BE2C (cell line): ENCODE measurements around the gene SUPT20HL1.

ENCODE experiments used
- DNase-seq: peaks from one replicate; pipeline ENCODE4 v3.0.0-alpha.2; 2020
- H3K27me3 ChIP-seq: fragments of 250-450 bp; sonication (Bioruptor Pico); 2 replicates; pipeline ENCODE4 v1.5.1; 2020; ENCODE audit warnings: mild to moderate bottlenecking
- H3K36me3 ChIP-seq: fragments of 250-450 bp; sonication (Bioruptor Pico); 2 replicates; pipeline ENCODE4 v1.5.1; 2020; ENCODE audit warnings: mild to moderate bottlenecking
- H3K4me1 ChIP-seq: fragments of 250-450 bp; sonication (Bioruptor Pico); 2 replicates; pipeline ENCODE4 v1.5.1; 2020
- H3K4me3 ChIP-seq: 2 replicates; pipeline ENCODE4 v1.5.1; 2011; ENCODE audit warnings: low read depth, low read length
- H3K9me3 ChIP-seq: fragments of 250-450 bp; sonication (Bioruptor Pico); 2 replicates; pipeline ENCODE4 v1.5.1; 2020
- CTCF ChIP-seq: IDR thresholded peaks from 2 replicates; pipeline ENCODE4 v1.5.1; 2012; ENCODE audit warnings: mild to moderate bottlenecking, low read depth, low read length

Gene SUPT20HL1

DNA sequence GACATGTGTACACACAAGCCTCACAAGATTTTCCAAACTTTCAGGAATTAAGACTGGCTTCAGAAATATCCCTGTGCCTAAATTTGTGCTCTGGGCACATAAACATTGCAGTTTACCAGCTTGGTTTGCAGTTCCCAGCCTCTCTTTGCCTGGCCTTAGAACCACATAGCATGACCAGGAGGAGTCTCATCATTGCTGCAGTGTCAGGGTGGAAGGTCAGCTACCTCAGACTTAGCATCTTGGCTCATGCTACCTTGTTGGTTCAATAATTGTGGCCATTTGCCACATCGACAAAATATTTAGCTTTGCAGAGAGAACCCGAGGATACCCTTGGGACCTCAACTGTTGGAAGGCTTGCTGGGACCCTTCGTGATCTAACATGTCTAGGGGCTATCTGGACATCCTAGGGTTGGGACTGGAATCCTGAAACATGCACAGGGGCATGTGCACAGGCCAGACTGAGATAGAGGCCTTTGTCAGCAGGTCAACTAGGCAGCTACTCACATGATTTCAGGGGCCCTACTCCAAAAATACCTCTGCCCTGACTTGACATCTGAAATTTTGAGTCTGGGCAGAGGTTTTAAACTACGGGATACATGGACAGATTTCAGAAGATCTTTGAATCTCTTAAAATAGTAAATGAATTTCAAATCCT, 38.6 kb upstream of the SUPT20HL1 start:
- H3K27me3 ChIP-seq = no peaks in the 10 kb centered on the region
- no peak for TF ChIP-seq CTCF
- H3K4me1 ChIP-seq = no peaks in the 10 kb centered on the region
- H3K4me3 ChIP-seq = no peak overlapping the region
- no peak for DNase-seq
- H3K36me3 ChIP-seq = no peaks in the 10 kb centered on the region
- H3K9me3 ChIP-seq = no peaks in the 10 kb centered on the region

DNA sequence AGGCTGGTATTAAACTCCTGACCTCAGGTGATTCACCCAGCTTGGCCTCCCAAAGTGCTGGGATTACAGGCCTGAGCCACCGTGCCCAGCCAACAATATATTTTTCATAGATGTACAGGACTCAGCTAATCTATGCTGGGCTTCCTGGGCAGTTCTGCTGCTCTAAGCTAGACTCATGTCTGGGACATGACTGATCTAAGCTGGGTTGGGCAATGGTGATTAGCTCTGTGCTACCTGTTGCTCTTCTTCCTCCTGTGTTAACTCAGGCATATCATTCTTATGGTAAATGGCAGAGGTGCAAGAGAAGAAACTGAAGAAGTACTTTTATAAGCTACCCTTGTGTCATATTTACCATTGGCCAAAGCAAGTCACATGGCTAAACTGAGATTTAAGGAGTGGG, 35.2 kb upstream of the SUPT20HL1 start:
- Histone ChIP-seq H3K36me3 (no peaks in the 10 kb centered on the region), H3K4me3 (no peak overlapping the region), H3K4me1 (no peaks in the 10 kb centered on the region), H3K9me3 (no peaks in the 10 kb centered on the region), H3K27me3 (no peaks in the 10 kb centered on the region)
- TF ChIP-seq CTCF = no peak
- DNase-seq = no peak

DNA sequence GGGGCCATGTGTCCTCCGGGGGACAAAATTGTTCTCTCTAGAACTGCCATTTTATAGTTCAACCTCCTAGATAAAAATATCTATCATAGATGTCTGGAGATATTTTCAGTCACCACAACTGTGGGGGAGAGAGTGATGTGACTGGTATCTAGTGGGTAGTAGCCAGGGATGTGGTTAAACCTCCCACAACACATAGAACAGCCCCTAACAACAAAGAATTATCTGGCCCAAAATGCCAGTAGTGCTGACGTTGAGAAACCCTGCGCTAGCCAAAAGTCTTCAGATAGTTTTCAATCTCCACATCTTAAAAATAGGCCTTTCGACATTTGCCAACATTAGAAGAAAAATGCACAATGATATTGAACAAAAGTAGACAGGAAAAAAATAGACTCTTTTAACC, 27.6 kb upstream of the SUPT20HL1 start:
- Histone ChIP-seq H3K4me3 (no peak overlapping the region), H3K4me1 (no peaks in the 10 kb centered on the region), H3K9me3 (no peaks in the 10 kb centered on the region), H3K27me3 (no peaks in the 10 kb centered on the region), H3K36me3 (no peaks in the 10 kb centered on the region)
- no peak for TF ChIP-seq CTCF
- DNase-seq = no peak

GRCh38 chrX:24333371-24333770, 27.1 kb upstream of the SUPT20HL1 start:
- Histone ChIP-seq H3K27me3 (no peaks in the 10 kb centered on the region), H3K4me3 (no peak overlapping the region), H3K36me3 (no peaks in the 10 kb centered on the region), H3K9me3 (no peaks in the 10 kb centered on the region), H3K4me1 (no peaks in the 10 kb centered on the region)
- no peak for DNase-seq
- TF ChIP-seq CTCF = no peak

DNA sequence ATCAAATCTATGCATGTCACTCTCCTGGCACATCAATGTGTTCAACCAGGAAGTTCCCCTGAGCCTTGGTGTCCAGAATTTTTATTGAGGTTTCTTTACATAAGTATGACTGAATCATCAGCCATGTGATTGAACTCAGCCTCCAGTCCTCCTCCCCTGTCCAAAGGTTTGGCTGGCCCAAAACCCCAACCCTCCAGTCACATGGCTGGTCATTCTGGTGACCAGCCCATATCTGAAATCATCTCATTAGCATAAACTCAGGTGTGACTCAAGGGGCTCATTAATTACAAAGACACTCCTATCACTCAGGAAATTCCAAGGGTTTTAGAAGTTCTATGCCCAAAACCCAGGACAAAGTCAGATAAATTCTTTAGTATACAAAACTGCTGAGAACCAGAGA, 26.0 kb upstream of the SUPT20HL1 start:
- no peak for DNase-seq
- H3K27me3 ChIP-seq = no peaks in the 10 kb centered on the region

More for the DNA sequence above, 26.0 kb upstream of the SUPT20HL1 start:
- no peaks in the 10 kb centered on the region for H3K4me1 ChIP-seq
- H3K36me3 ChIP-seq = no peaks in the 10 kb centered on the region
- H3K9me3 ChIP-seq = no peaks in the 10 kb centered on the region
- no peak for TF ChIP-seq CTCF
- H3K4me3 ChIP-seq = no peak overlapping the region
